ENCODE results near the gene PRPF6. TPM values are rescaled to one million over a fixed set of nuclear protein-coding genes. Genes with fewer than 3 reads are reported as not detected.

The PRPF6 gene
- total and polyA plus RNA-seq, 2 of the 13 experiments (the other 11 are each of a cell fraction or from before 2014, with no cell fraction given), result 63.7 to 101 TPM

- TF ChIP-seq HMGXB4 (CRISPR knock-in tag; IDR thresholded peaks at IDR 0.05; ENCODE audit: borderline replicate concordance in 1 of 2, low read depth in 1 of 2), result peak; percentile 25 to 57; a peak in 2 of 4 replicates
- no peak for TF ChIP-seq RERE (CRISPR knock-in tag; IDR thresholded peaks at IDR 0.05; ENCODE audit: low read depth)
- peak; percentile 85; the same call in 1 of the 2 replicates for TF ChIP-seq ZNF646 (CRISPR knock-in tag; IDR thresholded peaks at IDR 0.05)
- no peak for TF ChIP-seq ZNF513 (CRISPR knock-in tag; conservative IDR thresholded peaks at IDR 0.05)
- TF ChIP-seq FOXO4 (CRISPR knock-in tag; conservative IDR thresholded peaks at IDR 0.05), result 0 out of 2 replicates have a peak, but pooled peaks have one; percentile 10
- no peak for TF ChIP-seq NR1H2 (CRISPR knock-in tag; IDR thresholded peaks at IDR 0.05; ENCODE audit: borderline replicate concordance, low read depth)
- TF ChIP-seq ZNF777 (CRISPR knock-in tag; IDR thresholded peaks at IDR 0.05), result 0 out of 2 replicates have a peak, but pooled peaks have one; percentile 25
- no peak for TF ChIP-seq ZMYM3 (CRISPR knock-in tag; IDR thresholded peaks at IDR 0.05)
- no peak for TF ChIP-seq NKX3-1 (CRISPR knock-in tag; IDR thresholded peaks at IDR 0.05)
- no peak for TF ChIP-seq ZNF24 (IDR thresholded peaks at IDR 0.05)
Measured at GRCh38 chr20:63972312-63973159, 8.4 kb upstream of the PRPF6 start (continued).

Data from HepG2 (cell line).